ENCODE data around the gene SLC16A7.
"Not testable (repeated sequence)": the region's sequence is repeated elsewhere in the genome, so short reads cannot be mapped to it uniquely, and the experiment has no call there.

SLC16A7 gene

GRCh38 chr12:59742841-59743240 lies 147.0 kb downstream of the SLC16A7 start:
- no peak for DNase-seq

- DNase-seq = no peak
Measured at GRCh38 chr12:59744564-59744963, 148.7 kb downstream of the SLC16A7 start.

- DNase-seq = not testable (repeated sequence)
Measured at GRCh38 chr12:59751091-59751490, 155.3 kb downstream of the SLC16A7 start.

GRCh38 chr12:59761542-59761941 lies 165.7 kb downstream of the SLC16A7 start:
- DNase-seq = no peak

DNA sequence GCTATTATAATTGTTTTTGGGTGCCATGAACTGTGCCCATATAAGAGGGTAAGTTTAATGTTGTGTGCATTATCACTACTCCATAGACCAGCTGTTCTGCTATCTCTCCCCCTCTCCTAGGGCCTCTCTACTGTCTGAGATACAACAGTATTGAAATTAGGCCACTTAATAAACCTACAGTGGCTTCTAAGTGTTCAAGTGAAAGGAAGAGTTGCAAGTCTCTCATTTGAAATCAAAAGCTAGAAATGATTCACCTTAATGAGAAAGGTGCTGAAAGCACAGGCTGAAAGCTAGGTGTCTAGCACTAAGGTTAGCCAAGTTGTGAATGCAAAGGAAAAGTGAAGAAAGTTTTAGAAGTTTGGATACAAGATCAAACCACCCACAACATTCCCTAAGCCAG lies 168.0 kb downstream of the SLC16A7 start:
- no peak for DNase-seq

GRCh38 chr12:59768031-59768430 lies 172.2 kb downstream of the SLC16A7 start:
- no peak for DNase-seq

DNA sequence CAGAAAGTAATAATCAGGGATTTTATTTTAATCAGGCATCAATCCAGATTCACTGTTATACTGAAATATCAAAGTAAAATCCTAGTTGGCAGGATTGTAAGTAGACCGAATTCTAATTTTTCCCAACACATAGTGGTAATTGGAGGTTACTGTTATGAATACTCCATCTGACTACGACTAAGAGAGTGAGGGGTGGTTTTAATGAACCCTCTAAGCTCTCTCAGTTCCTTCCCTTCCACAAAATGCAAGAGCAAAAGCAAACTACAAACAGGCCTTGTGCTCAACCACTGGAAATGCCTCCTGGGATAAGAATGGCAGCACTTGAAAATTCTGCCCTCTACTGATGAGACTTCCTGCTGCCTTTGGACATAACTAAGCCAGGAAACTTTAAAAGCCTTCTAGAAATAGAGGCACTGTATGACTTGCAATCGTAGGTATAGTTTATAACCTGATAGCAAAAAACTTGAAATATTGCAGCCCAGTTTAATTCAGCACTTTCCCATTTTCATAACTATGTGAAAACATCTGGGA lies 184.8 kb downstream of the SLC16A7 start:
- DNase-seq = peak in 1 of 2 experiments; percentile 54

GRCh38 chr12:59787610-59788009 lies 191.8 kb downstream of the SLC16A7 start:
- DNase-seq = no peak

GRCh38 chr12:59792647-59793046 lies 196.8 kb downstream of the SLC16A7 start:
- DNase-seq = peak in 1 of 2 experiments; percentile 52

- no peak for DNase-seq
Measured at GRCh38 chr12:59803735-59804134, 207.9 kb downstream of the SLC16A7 start.

GRCh38 chr12:59808317-59808910 lies 212.6 kb downstream of the SLC16A7 start:
- DNase-seq = peak; percentile 2 to 35

GRCh38 chr12:59811991-59812390 lies 216.2 kb downstream of the SLC16A7 start:
- DNase-seq = no peak

GRCh38 chr12:59812716-59813115 lies 216.9 kb downstream of the SLC16A7 start:
- DNase-seq = no peak

DNA sequence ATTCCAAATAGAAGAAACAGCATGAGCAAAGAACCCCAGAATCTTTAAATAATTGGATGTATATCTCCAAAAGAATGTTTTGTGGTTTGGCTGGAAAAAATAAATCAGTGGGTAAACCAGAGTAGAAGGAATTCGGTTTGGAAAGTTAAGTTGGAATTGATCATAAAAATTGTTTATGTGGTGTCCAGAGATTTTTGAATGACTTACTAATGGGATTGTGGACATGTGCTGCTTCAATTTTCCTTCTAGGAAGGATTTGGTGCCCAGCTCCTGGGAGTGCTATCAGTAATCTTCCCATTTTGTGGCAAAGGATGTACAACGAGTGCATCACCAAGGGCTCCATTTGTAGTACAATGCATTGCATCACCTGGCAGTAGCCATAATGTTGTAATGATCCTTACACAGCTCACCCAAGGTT lies 224.8 kb downstream of the SLC16A7 start:
- DNase-seq = no peak

- DNase-seq = peak; percentile 40 to 80
Measured at GRCh38 chr12:59823567-59823966, 227.7 kb downstream of the SLC16A7 start.

- DNase-seq = no peak
Measured at GRCh38 chr12:59827767-59828166, 231.9 kb downstream of the SLC16A7 start.

GRCh38 chr12:59828521-59828920 lies 232.7 kb downstream of the SLC16A7 start:
- DNase-seq = no peak

GRCh38 chr12:59833408-59833807 lies 237.6 kb downstream of the SLC16A7 start:
- DNase-seq = no peak

GRCh38 chr12:59834659-59835474 lies 239.0 kb downstream of the SLC16A7 start:
- DNase-seq = peak in 1 of 2 experiments; percentile 20

Data from NCI-H524 (cell line).